NCI-H510A (cell line): ENCODE data around the gene CCDC80.
"Not testable (repeated sequence)": the region's sequence is repeated elsewhere in the genome, so short reads cannot be mapped to it uniquely, and the experiment has no call there.

ENCODE experiments used
- DNase-seq: peaks from one replicate; lab custom pipeline; 2025; lab: John Stamatoyannopoulos, UW

Gene CCDC80

GRCh38 chr3:112583105-112583504 lies 57.8 kb downstream of the CCDC80 start:
- no peak for DNase-seq

- DNase-seq = no peak
Observed at GRCh38 chr3:112582244-112582874, 58.6 kb downstream of the CCDC80 start.

DNA sequence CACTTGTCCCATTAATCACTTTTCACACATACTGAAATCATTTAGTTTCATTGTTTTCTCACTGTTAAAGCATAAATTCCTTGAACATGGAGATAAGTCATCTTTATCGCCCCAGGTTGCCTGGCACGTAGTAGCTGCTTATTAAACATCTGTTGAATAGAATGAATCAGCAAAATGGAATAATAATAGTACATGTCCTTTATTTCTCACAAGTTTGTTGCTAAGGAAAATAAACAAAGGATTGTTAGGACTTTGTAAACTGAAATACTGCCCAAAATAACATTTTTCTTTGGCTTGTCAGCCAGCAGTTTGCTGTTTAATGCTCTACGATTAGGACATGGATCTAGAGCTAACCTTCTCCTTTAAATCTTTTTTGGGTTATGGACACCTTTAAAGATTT lies 61.2 kb downstream of the CCDC80 start:
- no peak for DNase-seq

DNA sequence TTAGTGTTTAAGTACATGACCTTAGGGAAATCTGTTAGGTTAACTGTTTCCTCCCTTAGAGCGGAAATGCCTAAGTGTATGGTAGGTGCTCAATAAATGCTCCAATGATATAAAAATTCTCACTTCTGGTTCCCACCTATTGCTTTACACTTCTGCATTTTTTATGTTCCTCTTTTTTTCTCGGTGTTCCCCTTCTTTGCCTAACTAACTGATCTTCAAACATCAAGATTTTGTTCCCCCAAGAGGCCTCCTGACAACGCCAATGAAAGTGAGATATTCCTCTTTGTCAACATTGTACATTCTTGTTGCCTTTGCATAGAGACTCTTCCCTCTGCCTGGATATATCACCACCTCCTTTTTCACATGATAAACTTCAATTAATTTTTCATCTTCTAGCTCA lies 61.7 kb downstream of the CCDC80 start:
- no peak for DNase-seq

DNA sequence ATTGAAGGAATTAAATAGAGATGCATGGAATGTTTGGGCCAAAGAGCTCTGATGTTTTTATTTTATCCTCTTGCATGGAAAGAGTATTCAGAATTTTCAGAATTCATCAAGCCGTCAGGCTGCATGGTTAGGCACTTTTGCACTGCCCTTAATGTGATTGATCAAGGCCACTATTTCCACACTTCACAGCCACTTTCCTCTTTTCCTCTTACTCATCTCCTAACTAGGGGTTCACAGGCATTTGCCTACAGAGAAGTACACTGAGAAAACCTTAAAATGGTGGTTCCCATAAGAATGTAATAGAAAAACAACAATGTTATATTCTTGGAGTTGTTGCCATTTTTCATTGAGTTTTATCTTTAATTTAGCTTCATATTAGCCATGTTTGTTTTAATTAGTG lies 68.2 kb downstream of the CCDC80 start:
- DNase-seq = no peak

DNA sequence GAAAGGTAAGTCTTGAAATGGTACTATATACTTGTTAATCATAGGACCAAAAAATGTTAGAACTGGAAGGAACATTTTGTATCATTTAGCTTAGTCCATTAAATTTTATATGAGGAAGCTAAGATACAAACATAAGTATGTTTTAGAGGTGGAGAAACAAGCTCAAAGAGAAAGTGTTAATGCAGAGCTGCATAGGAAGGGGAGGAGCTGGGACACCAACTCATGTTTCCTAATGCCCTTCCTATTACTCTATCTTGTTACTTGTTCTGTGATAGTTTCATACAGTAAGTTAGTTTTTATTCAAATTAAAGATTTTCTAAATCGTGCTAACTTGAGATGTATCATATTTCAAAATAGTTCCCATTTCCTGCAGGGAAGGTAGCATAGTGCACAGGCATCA lies 71.7 kb downstream of the CCDC80 start:
- no peak for DNase-seq

DNA sequence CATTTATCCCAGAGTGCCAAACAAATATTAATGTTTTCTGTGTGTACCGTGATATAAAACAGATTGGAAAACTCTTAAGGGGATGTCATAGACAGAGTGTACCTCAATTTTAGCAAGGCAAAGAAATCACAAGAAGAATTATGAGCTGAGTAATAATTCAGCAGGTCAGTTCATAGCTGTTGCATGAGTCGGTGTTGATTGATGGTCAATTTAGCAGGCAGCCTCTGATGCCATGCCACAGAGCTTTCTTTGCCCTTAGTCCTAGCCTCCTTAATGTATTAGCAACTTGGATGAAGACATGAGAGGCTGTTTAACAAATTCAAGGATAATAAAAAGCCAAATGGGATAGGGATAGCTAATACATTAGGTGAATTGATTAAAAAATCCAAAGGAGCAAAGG lies 72.3 kb downstream of the CCDC80 start:
- DNase-seq = no peak

- no peak for DNase-seq
Observed at GRCh38 chr3:112564940-112565305, 76.0 kb downstream of the CCDC80 start.

- not testable (repeated sequence) for DNase-seq
Observed at GRCh38 chr3:112564247-112564939, 76.5 kb downstream of the CCDC80 start.

GRCh38 chr3:112561734-112562529 lies 79.0 kb downstream of the CCDC80 start, which contains the start of the genes ATG3 and SLC35A5:
ATG3 (minus strand) TSS chr3:112561962; CDS start chr3:112561528, 434 bp downstream.
SLC35A5 (plus strand) TSS chr3:112562045; CDS start chr3:112563404, 1,359 bp downstream.
- DNase-seq = peak; percentile 86

DNA sequence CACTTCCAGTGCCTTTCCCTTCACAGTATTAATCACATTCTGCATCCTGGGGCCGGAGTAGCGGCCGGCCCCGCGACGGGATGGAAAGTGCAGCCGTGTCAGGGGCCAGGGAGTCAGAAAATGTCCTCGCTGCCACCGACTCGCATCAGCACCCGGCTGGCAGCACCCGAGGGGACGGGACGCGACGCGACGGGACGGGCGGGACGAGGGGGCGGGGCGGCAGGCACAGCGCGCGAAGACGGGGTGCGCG lies 79.5 kb downstream of the CCDC80 start:
- no peak for DNase-seq

GRCh38 chr3:112560721-112561483 lies 80.0 kb downstream of the CCDC80 start:
- peak; percentile 26 for DNase-seq

DNA sequence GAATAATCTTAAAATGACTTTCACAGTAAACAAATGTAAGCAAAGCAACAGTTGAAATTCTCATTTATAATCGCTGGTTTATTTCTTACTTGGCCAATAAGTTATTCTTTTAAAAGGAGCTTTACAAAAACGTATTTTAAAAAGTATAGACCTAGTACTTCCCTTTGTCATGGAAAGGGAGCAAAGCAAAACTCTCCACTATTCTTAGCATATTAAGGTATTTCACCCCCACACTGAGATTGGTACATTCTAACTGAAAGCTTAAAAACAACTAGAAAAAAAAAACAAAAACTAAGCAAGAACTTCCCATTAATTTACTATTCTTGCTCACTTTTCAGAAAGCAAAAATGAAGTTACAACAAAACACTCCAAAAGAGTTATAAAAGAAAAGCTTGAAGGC lies 80.6 kb downstream of the CCDC80 start:
- DNase-seq = no peak

- DNase-seq = no peak
Observed at GRCh38 chr3:112557976-112558375, 83.0 kb downstream of the CCDC80 start.

- no peak for DNase-seq
Observed at GRCh38 chr3:112555535-112556170, 85.3 kb downstream of the CCDC80 start.

DNA sequence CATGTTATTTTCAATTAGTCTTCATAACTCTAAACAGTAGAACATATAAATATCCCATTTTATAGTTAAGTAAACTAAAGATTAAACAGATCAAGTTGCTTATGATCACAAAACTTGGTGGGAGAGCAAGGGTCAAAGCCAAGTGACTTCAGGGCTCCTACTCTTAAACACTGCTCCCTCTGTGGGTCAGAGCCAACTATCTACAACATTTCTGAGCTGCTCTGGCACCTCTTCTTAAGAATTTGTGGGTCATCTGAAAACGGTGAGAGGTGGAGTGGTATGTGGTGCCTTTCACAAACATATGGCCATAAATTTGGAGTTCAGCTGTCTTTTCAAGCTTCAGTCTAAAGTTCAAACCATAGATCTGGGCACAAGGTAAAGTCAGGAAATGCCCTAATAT lies 90.1 kb downstream of the CCDC80 start:
- no peak for DNase-seq
